Mucosa of rectum (tissue), 2 donors: ENCODE data around the gene MTX1.
A peak's percentile ranks its signal among the peaks of the same experiment; 100 is the strongest.
"Not testable (repeated sequence)": the region's sequence is repeated elsewhere in the genome, so short reads cannot be mapped to it uniquely, and the experiment has no call there.

Experiments used
- H3K27ac ChIP-seq, 2 donors: one replicate each; pipeline ENCODE4 v1.7.0; 2013; ENCODE audit warnings: inconsistent platforms in 2 of 2, low read depth in 2 of 2, low read length in 2 of 2
- H3K27me3 ChIP-seq, 2 donors: one replicate each; pipeline ENCODE4 v1.7.0; 2013; ENCODE audit warnings: low read length in 2 of 2; ENCODE audit not compliant: control insufficient read depth in 2 of 2, insufficient read depth in 2 of 2
- H3K36me3 ChIP-seq, 2 donors: one replicate each; pipeline ENCODE4 v1.7.0; 2013; ENCODE audit warnings: low read length in 2 of 2; ENCODE audit not compliant: control insufficient read depth in 2 of 2, insufficient read depth in 2 of 2
- H3K4me1 ChIP-seq, 2 donors: one replicate each; pipeline ENCODE4 v1.7.0; 2013; ENCODE audit warnings: low read length in 2 of 2, mild to moderate bottlenecking in 1 of 2; ENCODE audit not compliant: control insufficient read depth in 2 of 2, insufficient read depth in 2 of 2
- H3K4me3 ChIP-seq, 2 donors: one replicate each; pipeline ENCODE4 v1.7.0; 2013; ENCODE audit warnings: low read length in 2 of 2
- H3K9ac ChIP-seq, 2 donors: one replicate each; pipeline ENCODE4 v1.7.0; 2013; ENCODE audit warnings: low read length in 2 of 2, low read depth in 1 of 2, mild to moderate bottlenecking in 1 of 2
- H3K9me3 ChIP-seq, 2 donors: one replicate each; pipeline ENCODE4 v1.7.0; 2013; ENCODE audit warnings: low read length in 2 of 2; ENCODE audit not compliant: control insufficient read depth in 2 of 2
- donor health status: healthy.
- donor health status: Normal muscosa, but diverticular disease.

Gene MTX1, protein sequence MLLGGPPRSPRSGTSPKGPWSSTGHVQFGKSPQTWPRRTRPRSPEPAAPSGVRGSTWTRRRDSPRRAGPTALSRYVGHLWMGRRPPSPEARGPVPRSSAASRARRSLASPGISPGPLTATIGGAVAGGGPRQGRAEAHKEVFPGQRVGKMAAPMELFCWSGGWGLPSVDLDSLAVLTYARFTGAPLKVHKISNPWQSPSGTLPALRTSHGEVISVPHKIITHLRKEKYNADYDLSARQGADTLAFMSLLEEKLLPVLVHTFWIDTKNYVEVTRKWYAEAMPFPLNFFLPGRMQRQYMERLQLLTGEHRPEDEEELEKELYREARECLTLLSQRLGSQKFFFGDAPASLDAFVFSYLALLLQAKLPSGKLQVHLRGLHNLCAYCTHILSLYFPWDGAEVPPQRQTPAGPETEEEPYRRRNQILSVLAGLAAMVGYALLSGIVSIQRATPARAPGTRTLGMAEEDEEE

DNA sequence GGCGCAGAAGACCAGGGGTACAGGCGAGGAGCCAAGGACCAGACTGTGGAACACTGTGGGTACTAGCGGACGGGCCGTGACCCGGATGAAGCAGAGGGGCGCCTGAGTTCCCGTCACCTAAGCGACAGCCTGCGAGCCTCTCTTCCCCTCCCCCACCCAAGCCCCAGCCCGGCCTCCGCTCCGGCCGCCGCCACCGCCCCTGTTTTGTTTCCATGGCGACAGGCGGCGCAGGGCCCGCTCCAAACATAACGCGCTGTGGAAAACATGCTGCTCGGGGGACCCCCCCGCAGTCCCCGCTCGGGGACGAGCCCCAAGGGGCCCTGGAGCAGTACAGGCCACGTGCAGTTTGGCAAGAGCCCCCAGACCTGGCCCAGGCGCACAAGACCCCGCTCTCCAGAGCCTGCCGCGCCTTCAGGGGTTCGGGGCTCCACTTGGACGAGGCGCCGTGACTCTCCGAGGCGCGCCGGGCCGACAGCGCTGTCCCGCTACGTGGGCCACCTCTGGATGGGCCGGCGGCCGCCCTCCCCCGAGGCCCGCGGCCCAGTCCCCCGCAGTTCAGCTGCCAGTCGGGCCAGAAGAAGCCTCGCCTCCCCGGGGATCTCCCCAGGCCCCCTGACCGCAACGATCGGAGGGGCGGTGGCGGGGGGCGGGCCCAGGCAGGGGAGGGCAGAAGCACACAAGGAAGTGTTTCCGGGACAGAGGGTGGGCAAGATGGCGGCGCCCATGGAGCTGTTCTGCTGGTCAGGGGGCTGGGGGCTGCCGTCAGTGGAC, at the start of gene MTX1:
MTX1 (plus strand) TSS at position 155 of the 771 bp plus-strand sequence; CDS start at position 265, 110 bp downstream.
- H3K4me3 ChIP-seq = peak within 1 kb of the TSS; percentile 95 to 97
- H3K9me3 ChIP-seq = no peaks in the 10 kb centered on the region
- H3K4me1 ChIP-seq = peaks cover 21 to 25% of the 10 kb centered on the region in 2 donors
- no peaks in the 10 kb centered on the region for H3K36me3 ChIP-seq
- peak within 1 kb of the TSS; percentile 96 to 99 for H3K9ac ChIP-seq
- no peaks in the 10 kb centered on the region for H3K27me3 ChIP-seq
- H3K27ac ChIP-seq = peak within 1 kb of the TSS; percentile 97

DNA sequence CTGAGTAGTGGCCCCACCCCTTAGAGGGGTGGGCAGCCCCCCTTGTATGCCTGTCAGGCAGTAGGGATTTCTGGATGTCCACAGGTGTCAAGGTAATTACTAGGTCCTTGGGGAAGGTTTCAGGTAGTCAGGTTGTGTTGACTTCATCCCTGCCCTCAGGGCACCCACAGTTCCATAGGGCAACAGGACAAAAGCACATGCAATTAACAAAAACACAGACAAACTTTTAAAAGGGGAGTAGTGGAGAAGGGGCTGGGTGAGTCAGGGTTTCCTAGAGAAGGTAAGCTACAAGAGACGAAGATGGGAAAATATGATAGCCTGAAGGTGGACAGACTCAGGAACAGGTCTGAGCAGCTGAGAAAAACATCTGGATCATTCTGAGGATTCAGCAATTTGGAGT, 49.5 kb upstream of the MTX1 start:
- H3K4me1 ChIP-seq = no peaks in the 10 kb centered on the region
- no peak overlapping the region for H3K27ac ChIP-seq
- H3K9ac ChIP-seq = no peak overlapping the region
- H3K36me3 ChIP-seq = no peaks in the 10 kb centered on the region
- no peak overlapping the region for H3K4me3 ChIP-seq
- H3K9me3 ChIP-seq = no peaks in the 10 kb centered on the region
- no peaks in the 10 kb centered on the region for H3K27me3 ChIP-seq

DNA sequence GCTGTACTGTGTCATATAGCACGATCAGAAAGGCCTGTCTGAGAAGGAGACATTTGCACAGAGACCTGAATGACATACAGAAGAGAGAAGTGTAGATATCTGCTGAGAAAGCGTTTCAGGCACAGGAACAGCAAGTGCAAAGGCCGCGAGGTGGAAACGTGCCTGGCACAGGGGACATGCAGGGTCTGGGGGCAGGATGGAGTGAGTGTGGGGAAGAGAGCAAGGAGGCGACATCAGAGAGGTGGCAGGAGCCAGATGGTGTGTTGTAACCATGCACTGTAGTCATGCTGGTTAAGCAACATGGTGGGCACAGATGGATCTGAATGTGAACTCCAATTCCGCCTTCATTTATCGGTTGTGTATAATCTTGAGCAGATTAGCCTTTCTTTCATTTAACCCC, 48.4 kb upstream of the MTX1 start:
- H3K4me3 ChIP-seq = no peak overlapping the region
- H3K27ac ChIP-seq = no peak overlapping the region
- no peaks in the 10 kb centered on the region for H3K36me3 ChIP-seq
- no peaks in the 10 kb centered on the region for H3K9me3 ChIP-seq
- H3K27me3 ChIP-seq = no peaks in the 10 kb centered on the region
- H3K9ac ChIP-seq = no peak overlapping the region
- H3K4me1 ChIP-seq = no peaks in the 10 kb centered on the region

DNA sequence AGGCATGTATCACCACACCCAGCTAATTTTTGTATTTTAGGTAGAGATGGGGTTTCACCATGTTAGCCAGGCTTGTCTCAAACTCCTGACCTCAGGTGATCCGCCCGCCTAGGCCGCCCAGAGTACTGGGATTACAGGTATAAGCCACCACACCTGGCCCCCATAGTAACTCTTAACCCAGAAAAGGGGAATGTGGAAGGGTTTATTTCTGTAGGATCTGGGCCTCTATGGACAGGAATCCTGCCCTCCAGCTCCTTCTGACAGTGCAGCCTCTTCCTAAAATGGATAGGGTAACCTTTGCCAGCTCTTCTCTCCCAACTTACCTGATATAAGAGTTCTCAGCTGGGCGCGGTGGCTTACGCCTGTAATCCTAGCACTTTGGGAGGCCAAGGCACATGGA, 45.9 kb upstream of the MTX1 start:
- not testable (repeated sequence) for H3K27me3 ChIP-seq, H3K9me3 ChIP-seq, H3K9ac ChIP-seq, H3K36me3 ChIP-seq, H3K4me1 ChIP-seq, H3K27ac ChIP-seq, H3K4me3 ChIP-seq

DNA sequence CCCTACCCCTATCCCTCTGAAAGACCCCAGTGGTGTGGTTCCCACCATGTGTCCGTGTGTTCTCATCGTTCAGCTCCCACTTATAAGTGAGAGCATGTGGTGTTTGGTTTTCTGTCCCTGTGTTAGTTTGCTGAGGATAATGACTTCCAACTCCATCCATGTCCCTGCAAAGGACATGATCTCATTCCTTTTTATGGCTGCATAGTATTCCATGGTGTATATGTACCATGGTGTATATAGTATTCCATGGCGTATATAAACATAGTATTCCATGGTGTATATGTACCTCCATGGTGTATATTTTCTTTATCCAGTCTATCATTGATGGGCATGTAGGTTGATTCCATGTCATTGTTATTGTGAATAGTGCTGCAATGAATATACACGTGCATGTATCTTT, 44.7 kb upstream of the MTX1 start:
- H3K36me3 ChIP-seq, H3K4me3 ChIP-seq, H3K9me3 ChIP-seq, H3K27me3 ChIP-seq, H3K9ac ChIP-seq, H3K27ac ChIP-seq: not testable (repeated sequence)
- peaks cover 6 to 10% of the 10 kb centered on the region in 2 donors for H3K4me1 ChIP-seq

DNA sequence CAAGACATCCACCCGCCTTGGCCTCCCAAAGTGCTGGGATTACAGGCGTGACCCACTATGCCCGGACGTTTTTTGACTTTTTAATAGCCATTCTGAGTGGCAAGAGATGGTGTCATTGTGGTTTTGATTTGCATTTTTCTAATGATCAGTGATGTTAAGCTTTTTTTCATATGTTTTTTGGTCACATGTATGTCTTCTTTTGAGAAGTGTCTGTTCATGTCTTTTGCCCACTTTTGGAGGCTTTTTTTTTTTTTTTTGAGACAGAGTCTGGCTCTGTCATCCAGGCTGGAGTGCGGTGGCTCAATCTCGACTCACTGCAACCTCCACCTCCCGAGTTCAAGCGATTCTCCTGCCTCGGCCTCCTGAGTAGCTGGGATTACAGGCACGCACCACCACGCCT, 43.9 kb upstream of the MTX1 start:
- not testable (repeated sequence) for H3K27me3 ChIP-seq, H3K9ac ChIP-seq, H3K4me3 ChIP-seq, H3K27ac ChIP-seq, H3K9me3 ChIP-seq
- Histone ChIP-seq H3K4me1 (peaks cover 6 to 10% of the 10 kb centered on the region in 2 donors), H3K36me3 (peaks cover 6 to 11% of the 10 kb centered on the region in 2 donors)

DNA sequence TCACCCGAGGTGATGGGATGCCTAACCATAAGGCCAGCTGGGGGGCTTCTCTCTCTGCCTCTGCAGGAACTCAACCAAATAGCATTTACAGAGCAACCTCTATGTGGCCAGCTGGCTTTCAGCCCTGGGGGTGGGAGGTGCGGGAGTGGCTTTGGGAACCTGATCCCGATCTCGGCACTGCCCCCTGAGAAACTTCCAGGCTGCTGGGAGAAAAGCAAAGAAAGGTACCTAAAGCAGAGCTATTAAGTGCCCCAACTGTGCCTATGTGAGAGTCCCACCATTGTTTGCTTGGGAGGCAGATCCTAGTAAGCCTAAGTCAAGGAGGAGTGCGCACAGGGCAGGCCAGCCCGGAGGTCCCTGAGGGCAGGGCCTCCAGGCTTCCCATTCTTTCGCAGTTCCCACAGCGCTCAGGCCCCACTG, 42.4 kb upstream of the MTX1 start:
- peaks cover 13 to 16% of the 10 kb centered on the region in 2 donors for H3K36me3 ChIP-seq
- no peak overlapping the region for H3K9ac ChIP-seq
- H3K4me3 ChIP-seq = no peak overlapping the region
- peaks cover 6 to 10% of the 10 kb centered on the region in 2 donors for H3K4me1 ChIP-seq
- H3K27me3 ChIP-seq = no peaks in the 10 kb centered on the region
- H3K27ac ChIP-seq = no peak overlapping the region
- H3K9me3 ChIP-seq = no peaks in the 10 kb centered on the region

DNA sequence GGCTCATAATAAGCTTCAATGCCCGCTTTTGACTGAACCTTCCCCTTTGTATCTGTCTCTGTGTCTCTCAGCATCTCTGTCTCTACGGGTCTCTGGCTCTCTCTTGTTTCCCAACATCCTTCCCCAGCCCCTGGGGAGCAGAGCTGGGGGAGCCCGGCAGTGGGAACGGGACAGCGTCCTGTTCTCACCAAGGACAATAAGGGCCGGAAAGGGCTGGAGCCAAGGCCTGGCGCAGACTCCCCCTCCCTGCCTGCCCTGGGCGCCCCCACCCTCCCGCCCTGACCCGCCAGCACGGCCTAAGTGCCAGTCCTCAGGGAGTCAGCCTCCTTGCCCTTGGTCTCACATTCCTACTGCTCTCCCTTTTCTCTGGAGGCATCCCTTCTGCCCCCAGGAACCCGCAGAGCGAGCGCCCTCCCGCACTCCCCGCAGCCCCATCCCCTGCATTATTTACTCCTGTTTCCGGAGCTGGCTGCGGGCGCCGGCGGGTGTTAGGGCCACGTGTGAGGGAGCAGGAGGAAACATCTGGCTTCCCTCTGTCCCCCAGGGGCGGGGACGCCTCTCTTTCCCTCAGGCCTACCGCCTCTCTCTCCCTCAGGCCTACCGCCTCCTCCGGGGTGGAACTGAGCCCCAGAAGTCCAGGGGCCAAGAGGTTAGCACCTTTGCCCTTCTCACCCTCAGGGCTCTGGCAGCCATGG, 41.9 kb upstream of the MTX1 start:
- Histone ChIP-seq H3K36me3 (peaks cover 13 to 16% of the 10 kb centered on the region in 2 donors), H3K4me3 (no peak overlapping the region), H3K9me3 (no peaks in the 10 kb centered on the region), H3K9ac (no peak overlapping the region), H3K27me3 (no peaks in the 10 kb centered on the region), H3K27ac (no peak overlapping the region), H3K4me1 (peaks cover 6 to 10% of the 10 kb centered on the region in 2 donors)

DNA sequence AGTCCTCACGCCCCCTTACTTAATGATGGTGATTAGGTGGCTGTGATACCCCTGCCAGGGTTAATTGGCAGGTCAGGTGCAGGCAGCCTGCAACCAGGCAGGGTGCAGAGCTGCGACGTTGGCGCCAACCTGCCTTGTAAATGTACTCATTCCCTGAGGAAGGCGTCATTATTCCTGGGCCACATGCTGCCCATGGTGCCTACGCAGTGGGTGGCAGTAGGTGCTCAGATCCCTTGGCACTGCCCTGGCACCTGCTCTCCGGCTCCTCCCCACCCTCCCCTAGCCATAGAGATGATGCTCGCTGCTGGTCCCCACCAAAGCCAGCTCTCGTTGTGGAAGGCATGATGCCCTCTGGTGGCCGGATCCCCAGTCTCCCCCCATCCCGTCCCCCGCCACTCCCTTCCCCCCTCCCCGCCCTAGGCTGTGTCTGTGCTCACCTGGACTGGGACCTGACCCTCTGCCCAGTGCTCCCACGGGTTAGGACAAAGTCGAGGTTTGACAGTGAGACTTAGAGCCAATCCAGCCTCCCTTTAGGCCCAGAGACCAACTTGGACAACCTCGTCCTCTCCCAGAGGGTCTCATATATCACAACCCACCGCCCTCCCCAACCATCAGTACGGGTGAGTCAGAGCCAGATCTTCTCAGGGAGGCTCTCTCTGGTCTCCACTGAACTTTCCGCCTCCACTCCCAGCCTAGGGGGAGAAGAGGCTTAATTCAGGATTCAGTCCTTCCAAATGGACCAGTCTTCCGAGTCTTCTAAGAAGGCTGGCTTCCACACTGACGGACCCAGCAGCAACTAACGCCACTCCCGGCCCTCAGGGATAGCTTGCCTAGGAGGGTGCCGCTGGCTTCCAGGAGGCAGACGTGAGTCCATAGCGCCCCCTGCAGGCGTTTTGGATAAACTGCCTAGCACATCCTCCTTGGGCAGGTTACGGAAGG, 41.1 kb upstream of the MTX1 start:
- H3K27ac ChIP-seq = peak overlapping the region in 1 of 2 donors; percentile 11
- H3K4me3 ChIP-seq = no peak overlapping the region
- H3K36me3 ChIP-seq = peaks cover 13 to 16% of the 10 kb centered on the region in 2 donors
- H3K4me1 ChIP-seq = peaks cover 10 to 16% of the 10 kb centered on the region in 2 donors
- H3K9ac ChIP-seq = peak overlapping the region in 1 of 2 donors; percentile 21
- no peaks in the 10 kb centered on the region for H3K9me3 ChIP-seq
- no peaks in the 10 kb centered on the region for H3K27me3 ChIP-seq
